A549 (cell line): ENCODE results near the gene PTPN4. TPM values are rescaled to one million over a fixed set of nuclear protein-coding genes. Genes with fewer than 3 reads are reported as not detected.

Experiments
- ATAC-seq, 2 experiments: fragments of 200-7000 bp in 1 of 2; fragments of >200 bp in 1 of 2; cut with Nextera tagmentation in 1 of 2; cut with Tn5 transposase in 1 of 2; 3 replicates each; pipeline versions ENCODE4 v1.8.0 to v1.9.1; 2018 to 2020; ENCODE audit warnings: mild to moderate bottlenecking in 1 of 2, moderate library complexity in 1 of 2
- CTCF ChIA-PET: fragments of 300-600 bp; sonication (Branson Sonifier 250); formaldehyde crosslinking; extraction: SDS; loops from one replicate; lab custom pipeline; 2021; ENCODE audit warnings: antibody characterized with exemption, inconsistent platforms; lab: Yijun Ruan, JAX
- POLR2A ChIA-PET: fragments of 350-600 bp; formaldehyde crosslinking; extraction: SDS; loops from one replicate; lab custom pipeline; 2021; ENCODE audit warnings: antibody characterized with exemption, inconsistent platforms; lab: Yijun Ruan, JAX
- DNase-seq, 2 experiments: peaks; one replicate each; pipeline versions ENCODE4 v3.0.0 to v3.0.0-alpha.2; 2011 to 2016; ENCODE audit warnings: low read depth in 1 of 2, low spot score in 1 of 2
- FAIRE-seq: peaks from 2 replicates; lab custom pipeline; 2011; peaks lifted over from hg19 to GRCh38; lab: Jason Lieb, UNC
- H3K27ac ChIP-seq, 2 experiments: fragments of >200 bp; sonication (Bioruptor Twin); formaldehyde crosslinking; 3 replicates each; pipeline ENCODE4 v1.5.1; 2016 to 2017
- H3K4me1 ChIP-seq: fragments of >200 bp; sonication (Bioruptor Twin); formaldehyde crosslinking; 3 replicates; pipeline ENCODE4 v1.6.1; 2016
- H3K4me2 ChIP-seq: fragments of >200 bp; sonication (Bioruptor Twin); formaldehyde crosslinking; 3 replicates; pipeline ENCODE4 v1.6.1; 2016
- H3K4me3 ChIP-seq: fragments of >200 bp; sonication (Bioruptor Twin); formaldehyde crosslinking; 3 replicates; pipeline ENCODE4 v1.5.1; 2016
- H3K9me3 ChIP-seq: fragments of >200 bp; sonication (Bioruptor Twin); formaldehyde crosslinking; 3 replicates; pipeline ENCODE4 v1.6.1; 2016
- CEBPB ChIP-seq, 2 experiments: fragments of >200 bp in 1 of 2; sonication (Bioruptor Twin) in 1 of 2; formaldehyde crosslinking in 1 of 2; IDR thresholded peaks; 2 replicates each; pipeline ENCODE4 v1.6.1; 2012 to 2016
- CHD2 ChIP-seq: fragments of 150-350 bp; IDR thresholded peaks from 2 replicates; pipeline ENCODE4 v1.6.1; 2014; ENCODE audit warnings: low read length; ENCODE audit not compliant: partially characterized antibody
- ELK1 ChIP-seq: fragments of 150-350 bp; IDR thresholded peaks from 2 replicates; pipeline ENCODE4 v1.6.1; 2014; ENCODE audit warnings: low read depth, mild to moderate bottlenecking, low read length
- EP300 ChIP-seq, 2 experiments: fragments of >200 bp; sonication (Bioruptor Twin); formaldehyde crosslinking; IDR thresholded peaks; 2 replicates in 1 of 2; 3 replicates in 1 of 2; pipeline ENCODE4 v1.6.1; 2016 to 2017
- ESRRA ChIP-seq: fragments of 150-350 bp; IDR thresholded peaks from 2 replicates; pipeline ENCODE4 v1.6.1; 2014; ENCODE audit warnings: mild to moderate bottlenecking, low read length, borderline replicate concordance
- FOSL2 ChIP-seq, 2 experiments: fragments of 450-650 bp in 1 of 2; fragments of >200 bp in 1 of 2; sonication (Bioruptor Twin) in 1 of 2; formaldehyde crosslinking; IDR thresholded peaks; 2 replicates each; pipeline versions ENCODE4 v1.5.0 to v1.6.1; 2016 to 2020; ENCODE audit warnings: mild to moderate bottlenecking in 1 of 2, moderate library complexity in 1 of 2
- FOXS1 ChIP-seq: fragments of 250-450 bp; sonication (Bioruptor Pico); IDR thresholded peaks from 2 replicates; pipeline ENCODE4 v1.5.0; 2020; ENCODE audit warnings: mild to moderate bottlenecking, moderate library complexity
- GATA3 ChIP-seq: IDR thresholded peaks from 2 replicates; pipeline ENCODE4 v1.6.1; 2012; ENCODE audit warnings: borderline replicate concordance
- HDAC2 ChIP-seq: fragments of 200-600 bp; sonication (generic); IDR thresholded peaks from 2 replicates; pipeline ENCODE4 v1.6.1; 2016
- HES2 ChIP-seq: fragments of >200 bp; sonication (Bioruptor Twin); formaldehyde crosslinking; IDR thresholded peaks from 2 replicates; pipeline ENCODE4 v1.6.1; 2016
- HOXB13 ChIP-seq: fragments of 250-450 bp; sonication (Bioruptor Pico); IDR thresholded peaks from 2 replicates; pipeline ENCODE4 v1.5.0; 2020; ENCODE audit warnings: low read depth, mild to moderate bottlenecking, moderate library complexity
- MAX ChIP-seq: IDR thresholded peaks from 2 replicates; pipeline ENCODE4 v1.6.1; 2012
- NFE2L2 ChIP-seq: fragments of 150-350 bp; conservative IDR thresholded peaks from 2 replicates; pipeline ENCODE4 v1.6.1; 2014; ENCODE audit warnings: low read length
- NPAS2 ChIP-seq: fragments of 250-450 bp; sonication (Bioruptor Pico); IDR thresholded peaks from 2 replicates; pipeline ENCODE4 v1.8.0; 2022; ENCODE audit warnings: mild to moderate bottlenecking, moderate library complexity, borderline replicate concordance
- POLR2A ChIP-seq: IDR thresholded peaks from 2 replicates; pipeline ENCODE4 v1.6.1; 2012; ENCODE audit warnings: mild to moderate bottlenecking, low read length
- RARB ChIP-seq: fragments of 250-450 bp; sonication (Bioruptor Pico); IDR thresholded peaks from 2 replicates; pipeline ENCODE4 v1.8.0; 2021; ENCODE audit warnings: mild to moderate bottlenecking, moderate library complexity
- SMC3 ChIP-seq: fragments of >200 bp; sonication (Bioruptor Twin); formaldehyde crosslinking; IDR thresholded peaks from 3 replicates; pipeline ENCODE4 v1.6.1; 2018; ENCODE audit warnings: inconsistent platforms
- TP53 ChIP-seq: fragments of 250-450 bp; sonication (Bioruptor Pico); IDR thresholded peaks from 2 replicates; pipeline ENCODE4 v1.5.0; 2021; ENCODE audit warnings: mild to moderate bottlenecking, moderate library complexity
- ZFP36 ChIP-seq: fragments of 450-650 bp; IDR thresholded peaks from 2 replicates; pipeline ENCODE4 v1.6.1; 2014; ENCODE audit warnings: borderline replicate concordance; ENCODE audit not compliant: partially characterized antibody
- ZNF302 ChIP-seq: fragments of 250-450 bp; sonication (Bioruptor Pico); IDR thresholded peaks from 2 replicates; pipeline ENCODE4 v1.9.0; 2021; ENCODE audit warnings: inconsistent platforms, mild to moderate bottlenecking, moderate library complexity
- WGBS: methylation state at CpG from one replicate; pipeline ENCODE4 v1.1.6; 2017; ENCODE audit errors: missing lambda C conversion rate; 5-methylcytosine and 5-hydroxymethylcytosine counted together
- polyA plus RNA-seq, 4 experiments: library from polyadenylated mRNA; depleted of rRNA in 3 of 4; stranded (reverse); fragments of >200 nt; fragmentation: RNase III in 1 of 4; extraction: RNeasy Plus Mini Kit Qiagen cat#74134 plus additional on column Dnase treatment in 1 of 4; gene quantifications; 2 replicates in 3 of 4; 3 replicates in 1 of 4; pipeline ENCODE4 v1.2.3, GENCODE V29; 2011 to 2017
- TF ChIP-seq, protein P1 (sequence below): fragments of 250-450 bp; sonication (Bioruptor Pico); IDR thresholded peaks from 2 replicates; pipeline ENCODE4 v1.5.0; 2021; ENCODE audit warnings: mild to moderate bottlenecking, moderate library complexity, borderline replicate concordance

PTPN4 gene
- polyA plus RNA-seq, 2 of the 4 experiments (the other 2 are of a cell fraction): 14.5 to 36.6 TPM

- TF ChIP-seq CHD2: no peak
- no peak for TF ChIP-seq FOXS1 (CRISPR knock-in tag)
- no peak for TF ChIP-seq MAX
- no peak for TF ChIP-seq CEBPB (IDR thresholded peaks at IDR 0.05)
- no peak for TF ChIP-seq HES2
- TF ChIP-seq, protein P1, sequence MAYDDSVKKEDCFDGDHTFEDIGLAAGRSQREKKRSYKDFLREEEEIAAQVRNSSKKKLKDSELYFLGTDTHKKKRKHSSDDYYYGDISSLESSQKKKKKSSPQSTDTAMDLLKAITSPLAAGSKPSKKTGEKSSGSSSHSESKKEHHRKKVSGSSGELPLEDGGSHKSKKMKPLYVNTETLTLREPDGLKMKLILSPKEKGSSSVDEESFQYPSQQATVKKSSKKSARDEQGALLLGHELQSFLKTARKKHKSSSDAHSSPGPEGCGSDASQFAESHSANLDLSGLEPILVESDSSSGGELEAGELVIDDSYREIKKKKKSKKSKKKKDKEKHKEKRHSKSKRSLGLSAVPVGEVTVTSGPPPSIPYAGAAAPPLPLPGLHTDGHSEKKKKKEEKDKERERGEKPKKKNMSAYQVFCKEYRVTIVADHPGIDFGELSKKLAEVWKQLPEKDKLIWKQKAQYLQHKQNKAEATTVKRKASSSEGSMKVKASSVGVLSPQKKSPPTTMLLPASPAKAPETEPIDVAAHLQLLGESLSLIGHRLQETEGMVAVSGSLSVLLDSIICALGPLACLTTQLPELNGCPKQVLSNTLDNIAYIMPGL: no peak
- no peak for TF ChIP-seq SMC3
- no peak for TF ChIP-seq HDAC2
- no peak for TF ChIP-seq NFE2L2
Observed at GRCh38 chr2:119721462-119721861, 38.3 kb upstream of the PTPN4 start (continued).

GRCh38 chr2:119721904-119722303, 37.8 kb upstream of the PTPN4 start:
- FAIRE-seq (no peak), ATAC-seq (no peak), DNase-seq (no peak)
- Histone ChIP-seq H3K9me3 (0 out of 3 replicates have a peak, but pooled peaks cover 3% of the 10 kb centered on the region), H3K4me2 (no peak overlapping the region), H3K27ac (no peak overlapping the region), H3K4me3 (no peak overlapping the region), H3K4me1 (no peaks in the 10 kb centered on the region)
- TF ChIP-seq ZNF302 (no peak), ESRRA (no peak), GATA3 (no peak)
- POLR2A ChIA-PET: no interaction called here
- 69% methylated on average over 4 of the region's 4 CpGs for WGBS
- CTCF ChIA-PET: interaction anchor here (1.2 to 1.6 kb wide), 2 partner anchors 19 to 102 kb away, joined by 4 to 6 read pairs; no protein-coding TSS in a partner anchor

DNA sequence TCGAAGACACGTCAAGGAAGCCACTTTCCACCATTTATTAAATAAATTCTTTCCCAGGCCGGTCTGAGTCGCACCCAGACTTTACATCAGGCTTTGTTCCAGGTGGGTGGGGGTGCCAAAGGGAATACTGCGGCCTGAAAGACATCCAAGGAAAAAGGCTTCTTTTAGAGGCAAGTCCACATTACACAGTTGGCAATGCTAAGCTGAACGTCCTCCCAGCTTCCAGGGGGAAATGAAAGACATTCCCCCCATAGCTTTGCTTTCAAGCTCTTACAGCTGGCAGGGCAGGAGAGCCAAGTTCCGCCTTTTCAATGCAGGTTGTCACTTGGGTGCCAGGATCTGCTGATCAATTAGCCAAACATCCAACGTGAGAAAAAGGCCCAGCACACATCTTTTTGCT, 36.5 kb upstream of the PTPN4 start:
- H3K4me2 ChIP-seq: no peak overlapping the region
- WGBS: 67% methylated on average over 8 of the region's 8 CpGs
- 0 out of 3 replicates have a peak, but pooled peaks cover 3% of the 10 kb centered on the region for H3K9me3 ChIP-seq
- DNase-seq: no peak
- H3K27ac ChIP-seq: no peak overlapping the region
- TF ChIP-seq POLR2A (no peak), ELK1 (no peak), FOSL2 (IDR thresholded peaks at IDR 0.05) (no peak), FOSL2 (CRISPR knock-in tag; IDR thresholded peaks at IDR 0.05) (no peak), TP53 (CRISPR knock-in tag) (no peak), NFE2L2 (no peak), EP300 (IDR thresholded peaks at IDR 0.05) (no peak), HOXB13 (no peak), HDAC2 (no peak), RARB (no peak), NPAS2 (CRISPR knock-in tag) (no peak), ZFP36 (no peak), ESRRA (no peak), GATA3 (no peak)
- FAIRE-seq: no peak
- POLR2A ChIA-PET: no interaction called here
- CTCF ChIA-PET: interaction anchor here (1.6 kb wide), 1 partner anchor 20 kb away, joined by 6 read pairs; no protein-coding TSS in a partner anchor
- no peak for ATAC-seq
- H3K4me3 ChIP-seq: no peak overlapping the region
- no peaks in the 10 kb centered on the region for H3K4me1 ChIP-seq
